GM23338 (cell line): ENCODE data around the gene SLIT1. TPM values are rescaled to one million over a fixed set of nuclear protein-coding genes. Genes with fewer than 3 reads are reported as not detected.

Source experiments
- ATAC-seq: fragments of 200-7000 bp; cut with Tn5 transposase; 3 replicates; pipeline ENCODE4 v1.9.1; 2020
- DNase-seq: peaks from one replicate; pipeline ENCODE4 v3.0.0-alpha.2; 2015; ENCODE audit warnings: low spot score
- H2AFZ ChIP-seq: fragments of 200-600 bp; sonication (generic); 2 replicates; pipeline ENCODE4 v1.8.0; 2016; ENCODE audit warnings: antibody characterized with exemption, mild to moderate bottlenecking, moderate library complexity
- H3F3A ChIP-seq: fragments of 200-600 bp; sonication (generic); replicated peaks from 2 replicates; pipeline ENCODE4 v1.8.0; 2017; ENCODE audit warnings: antibody characterized with exemption, mixed run types, low read depth
- H3K27ac ChIP-seq: fragments of 200-600 bp; sonication (generic); 2 replicates; pipeline ENCODE4 v1.6.1; 2016; ENCODE audit warnings: low read depth
- H3K27me3 ChIP-seq: fragments of 200-600 bp; sonication (generic); 2 replicates; pipeline ENCODE4 v1.8.0; 2016; ENCODE audit warnings: mild to moderate bottlenecking, mixed run types, moderate library complexity; ENCODE audit not compliant: insufficient read depth
- H3K36me3 ChIP-seq: fragments of 200-600 bp; sonication (generic); 2 replicates; pipeline ENCODE4 v1.8.0; 2016; ENCODE audit warnings: mild to moderate bottlenecking; ENCODE audit not compliant: insufficient read depth
- H3K4me1 ChIP-seq: fragments of 200-600 bp; sonication (generic); 2 replicates; pipeline ENCODE4 v1.8.0; 2016; ENCODE audit warnings: mild to moderate bottlenecking, moderate library complexity; ENCODE audit not compliant: insufficient read depth
- H3K4me2 ChIP-seq: fragments of 200-600 bp; sonication (generic); 2 replicates; pipeline ENCODE4 v1.7.1; 2017; ENCODE audit warnings: mixed run types
- H3K4me3 ChIP-seq: fragments of 200-600 bp; sonication (generic); 2 replicates; pipeline ENCODE4 v1.6.1; 2016; ENCODE audit warnings: mixed run types
- H3K79me2 ChIP-seq: fragments of 200-600 bp; sonication (generic); replicated peaks from 2 replicates; pipeline ENCODE4 v1.8.0; 2017; ENCODE audit warnings: mild to moderate bottlenecking; ENCODE audit not compliant: insufficient read depth
- H3K9me2 ChIP-seq: fragments of 200-600 bp; sonication (generic); 2 replicates; pipeline ENCODE4 v1.8.0; 2017; ENCODE audit not compliant: insufficient read depth
- H4K20me1 ChIP-seq: fragments of 200-600 bp; sonication (generic); replicated peaks from 2 replicates; pipeline ENCODE4 v1.8.0; 2017; ENCODE audit warnings: mild to moderate bottlenecking; ENCODE audit not compliant: insufficient read depth
- H3K27ac Mint-ChIP-seq: 2 replicates; pipeline ENCODE4 v1.8.0; 2020; ENCODE audit warnings: inconsistent platforms, mild to moderate bottlenecking, moderate library complexity, mixed read lengths
- H3K27me3 Mint-ChIP-seq: 3 replicates; pipeline ENCODE4 v1.8.0; 2022; ENCODE audit warnings: low read depth, mild to moderate bottlenecking, moderate library complexity, mixed read lengths, inconsistent platforms; ENCODE audit not compliant: insufficient read depth, poor library complexity
- H3K36me3 Mint-ChIP-seq: 3 replicates; pipeline ENCODE4 v1.8.0; 2021; ENCODE audit warnings: low read depth, mild to moderate bottlenecking, inconsistent platforms, moderate library complexity, mixed read lengths
- H3K4me1 Mint-ChIP-seq: 3 replicates; pipeline ENCODE4 v1.8.0; 2020; ENCODE audit warnings: mild to moderate bottlenecking, inconsistent platforms, mixed read lengths
- H3K4me3 Mint-ChIP-seq: 3 replicates; pipeline ENCODE4 v1.8.0; 2021; ENCODE audit warnings: moderate library complexity, mild to moderate bottlenecking, inconsistent platforms, mixed read lengths
- H3K9me3 Mint-ChIP-seq: 3 replicates; pipeline ENCODE4 v1.8.0; 2020; ENCODE audit warnings: moderate library complexity, mild to moderate bottlenecking, inconsistent platforms, mixed read lengths
- CREB1 ChIP-seq: fragments of 250-450 bp; sonication (Bioruptor Pico); IDR thresholded peaks from 2 replicates; pipeline ENCODE4 v1.5.0; 2020; ENCODE audit warnings: low read depth, mild to moderate bottlenecking, moderate library complexity
- EZH2 ChIP-seq: fragments of 200-600 bp; sonication (generic); IDR thresholded peaks from one replicate; pipeline ENCODE4 v1.8.0; 2017; ENCODE audit warnings: antibody characterized with exemption, mild to moderate bottlenecking, low read depth; ENCODE audit not compliant: unreplicated experiment
- EZH2phosphoT487 ChIP-seq: fragments of 200-600 bp; sonication (generic); IDR thresholded peaks from one replicate; pipeline ENCODE4 v1.8.1; 2018; ENCODE audit warnings: antibody characterized with exemption; ENCODE audit not compliant: unreplicated experiment
- JUNB ChIP-seq: IDR thresholded peaks from one replicate; pipeline ENCODE4 v1.6.1; 2016; ENCODE audit warnings: antibody characterized with exemption; ENCODE audit not compliant: unreplicated experiment
- NANOG ChIP-seq: IDR thresholded peaks from 2 replicates; pipeline ENCODE4 v1.6.1; 2016; ENCODE audit warnings: antibody characterized with exemption, borderline replicate concordance
- POLR2AphosphoS5 ChIP-seq: IDR thresholded peaks from 2 replicates; pipeline ENCODE4 v1.6.1; 2016; ENCODE audit warnings: antibody characterized with exemption, low read depth
- STAT1 ChIP-seq: IDR thresholded peaks from one replicate; pipeline ENCODE4 v1.6.1; 2016; ENCODE audit warnings: antibody characterized with exemption; ENCODE audit not compliant: unreplicated experiment
- ZNF114 ChIP-seq: fragments of 250-450 bp; sonication (Bioruptor Pico); IDR thresholded peaks from 2 replicates; pipeline ENCODE4 v1.5.0; 2020; ENCODE audit warnings: mild to moderate bottlenecking, moderate library complexity
- ZNF331 ChIP-seq: fragments of 250-450 bp; sonication (Bioruptor Pico); IDR thresholded peaks from 2 replicates; pipeline ENCODE4 v1.5.0; 2020; ENCODE audit warnings: low read depth, mild to moderate bottlenecking, moderate library complexity
- polyA plus RNA-seq: library from polyadenylated mRNA; unstranded; fragments of >200 nt; fragmentation: Nextera tagmentation; extraction: Ambion mirVana; gene quantifications from 2 replicates; pipeline ENCODE4 v1.2.1, GENCODE V29; 2016
- total RNA-seq: library from RNA; depleted of rRNA; stranded (reverse); fragments of >200 nt; shearing (Covaris generic); gene quantifications from 2 replicates; pipeline ENCODE4 v1.2.3, GENCODE V29; 2014
- TF ChIP-seq, protein P1 (sequence below): fragments of 250-450 bp; sonication (Bioruptor Pico); IDR thresholded peaks from 2 replicates; pipeline ENCODE4 v1.5.0; 2020; ENCODE audit warnings: mild to moderate bottlenecking, moderate library complexity
- TF ChIP-seq, protein P2 (sequence below): IDR thresholded peaks from one replicate; pipeline ENCODE4 v1.6.1; 2018; ENCODE audit warnings: antibody characterized with exemption; ENCODE audit not compliant: unreplicated experiment
- TF ChIP-seq, protein P3 (sequence below), 2 experiments: fragments of 200-600 bp in 1 of 2; sonication (generic) in 1 of 2; conservative IDR thresholded peaks; 2 replicates each; pipeline versions ENCODE4 v1.5.1 to v1.6.1; 2016 to 2017; ENCODE audit warnings: antibody characterized with exemption in 2 of 2, low read depth in 2 of 2, mild to moderate bottlenecking in 2 of 2, moderate library complexity in 1 of 2
- TF ChIP-seq, protein P4 (sequence below): IDR thresholded peaks from 2 replicates; pipeline ENCODE4 v1.6.1; 2016; ENCODE audit warnings: antibody characterized with exemption

SLIT1 gene
- total and polyA plus RNA-seq, 2 experiments from 2014 or later = 0.76 to 1.7 TPM

DNA sequence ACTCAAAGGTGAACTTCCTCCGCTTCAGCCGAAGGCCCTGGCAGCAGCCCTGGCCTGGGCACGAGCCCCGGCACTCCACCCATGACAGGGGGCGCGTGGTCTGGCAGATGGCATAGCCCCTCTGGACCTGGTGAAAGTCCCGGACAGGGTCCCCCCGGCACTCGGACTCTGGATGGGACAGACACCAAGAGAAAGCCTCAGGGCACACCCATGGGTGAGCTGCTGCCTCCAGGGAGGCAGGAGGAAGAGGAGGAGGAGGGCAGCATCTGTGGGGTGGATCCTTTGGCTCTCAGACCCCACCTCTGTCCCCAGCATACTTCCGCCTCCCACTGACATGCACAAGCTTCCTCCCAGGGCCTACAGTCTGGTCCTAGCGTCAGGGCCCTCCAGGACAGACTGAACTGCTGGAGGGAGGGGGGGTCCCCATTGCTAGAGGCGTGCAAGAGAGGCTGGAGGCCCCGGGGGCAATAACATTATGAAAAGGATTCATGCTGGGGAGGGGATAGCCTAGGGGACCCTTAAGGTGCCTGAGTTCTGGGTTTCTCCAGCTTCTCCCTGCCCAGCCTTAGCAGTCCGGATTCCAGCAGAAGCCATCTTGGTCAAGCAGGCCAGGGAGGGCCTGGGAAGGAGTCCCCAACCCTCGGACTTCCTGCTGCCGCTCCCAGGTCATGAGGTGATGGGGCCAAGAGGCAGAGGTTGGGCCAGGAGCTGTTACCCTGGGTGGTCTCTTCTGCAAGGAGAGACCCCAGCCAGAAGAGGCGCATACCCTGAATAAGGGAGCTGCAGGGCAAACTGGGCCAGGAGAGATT, 184.4 kb downstream of the SLIT1 start:
- no peak for DNase-seq
- Histone ChIP-seq H2AFZ (no peak overlapping the region), H4K20me1 (no peaks in the 10 kb centered on the region), H3K79me2 (no peaks in the 10 kb centered on the region), H3K27me3 (no peaks in the 10 kb centered on the region), H3K4me1 (no peaks in the 10 kb centered on the region; the same call in 1 of the 2 replicates), H3K36me3 (no peaks in the 10 kb centered on the region), H3K9me2 (no peaks in the 10 kb centered on the region), H3F3A (no peaks in the 10 kb centered on the region), H3K27ac (no peak overlapping the region), H3K4me2 (no peak overlapping the region), H3K4me3 (no peak overlapping the region)
- Mint-ChIP-seq H3K36me3 (peaks cover under 1% of the 10 kb centered on the region; the same call in 1 of the 3 replicates), H3K27ac (no peak overlapping the region), H3K9me3 (peaks cover under 1% of the 10 kb centered on the region; the same call in 2 of the 3 replicates), H3K4me3 (no peak overlapping the region), H3K27me3 (peaks cover 2% of the 10 kb centered on the region), H3K4me1 (peaks cover 7% of the 10 kb centered on the region)
- no peak for ATAC-seq
- TF ChIP-seq STAT1 (no peak), EZH2 (no peak), ZNF331 (no peak), ZNF114 (CRISPR knock-in tag) (no peak), JUNB (no peak), EZH2phosphoT487 (no peak), POLR2AphosphoS5 (no peak), CREB1 (CRISPR knock-in tag) (no peak), NANOG (no peak)
- TF ChIP-seq, protein P1, sequence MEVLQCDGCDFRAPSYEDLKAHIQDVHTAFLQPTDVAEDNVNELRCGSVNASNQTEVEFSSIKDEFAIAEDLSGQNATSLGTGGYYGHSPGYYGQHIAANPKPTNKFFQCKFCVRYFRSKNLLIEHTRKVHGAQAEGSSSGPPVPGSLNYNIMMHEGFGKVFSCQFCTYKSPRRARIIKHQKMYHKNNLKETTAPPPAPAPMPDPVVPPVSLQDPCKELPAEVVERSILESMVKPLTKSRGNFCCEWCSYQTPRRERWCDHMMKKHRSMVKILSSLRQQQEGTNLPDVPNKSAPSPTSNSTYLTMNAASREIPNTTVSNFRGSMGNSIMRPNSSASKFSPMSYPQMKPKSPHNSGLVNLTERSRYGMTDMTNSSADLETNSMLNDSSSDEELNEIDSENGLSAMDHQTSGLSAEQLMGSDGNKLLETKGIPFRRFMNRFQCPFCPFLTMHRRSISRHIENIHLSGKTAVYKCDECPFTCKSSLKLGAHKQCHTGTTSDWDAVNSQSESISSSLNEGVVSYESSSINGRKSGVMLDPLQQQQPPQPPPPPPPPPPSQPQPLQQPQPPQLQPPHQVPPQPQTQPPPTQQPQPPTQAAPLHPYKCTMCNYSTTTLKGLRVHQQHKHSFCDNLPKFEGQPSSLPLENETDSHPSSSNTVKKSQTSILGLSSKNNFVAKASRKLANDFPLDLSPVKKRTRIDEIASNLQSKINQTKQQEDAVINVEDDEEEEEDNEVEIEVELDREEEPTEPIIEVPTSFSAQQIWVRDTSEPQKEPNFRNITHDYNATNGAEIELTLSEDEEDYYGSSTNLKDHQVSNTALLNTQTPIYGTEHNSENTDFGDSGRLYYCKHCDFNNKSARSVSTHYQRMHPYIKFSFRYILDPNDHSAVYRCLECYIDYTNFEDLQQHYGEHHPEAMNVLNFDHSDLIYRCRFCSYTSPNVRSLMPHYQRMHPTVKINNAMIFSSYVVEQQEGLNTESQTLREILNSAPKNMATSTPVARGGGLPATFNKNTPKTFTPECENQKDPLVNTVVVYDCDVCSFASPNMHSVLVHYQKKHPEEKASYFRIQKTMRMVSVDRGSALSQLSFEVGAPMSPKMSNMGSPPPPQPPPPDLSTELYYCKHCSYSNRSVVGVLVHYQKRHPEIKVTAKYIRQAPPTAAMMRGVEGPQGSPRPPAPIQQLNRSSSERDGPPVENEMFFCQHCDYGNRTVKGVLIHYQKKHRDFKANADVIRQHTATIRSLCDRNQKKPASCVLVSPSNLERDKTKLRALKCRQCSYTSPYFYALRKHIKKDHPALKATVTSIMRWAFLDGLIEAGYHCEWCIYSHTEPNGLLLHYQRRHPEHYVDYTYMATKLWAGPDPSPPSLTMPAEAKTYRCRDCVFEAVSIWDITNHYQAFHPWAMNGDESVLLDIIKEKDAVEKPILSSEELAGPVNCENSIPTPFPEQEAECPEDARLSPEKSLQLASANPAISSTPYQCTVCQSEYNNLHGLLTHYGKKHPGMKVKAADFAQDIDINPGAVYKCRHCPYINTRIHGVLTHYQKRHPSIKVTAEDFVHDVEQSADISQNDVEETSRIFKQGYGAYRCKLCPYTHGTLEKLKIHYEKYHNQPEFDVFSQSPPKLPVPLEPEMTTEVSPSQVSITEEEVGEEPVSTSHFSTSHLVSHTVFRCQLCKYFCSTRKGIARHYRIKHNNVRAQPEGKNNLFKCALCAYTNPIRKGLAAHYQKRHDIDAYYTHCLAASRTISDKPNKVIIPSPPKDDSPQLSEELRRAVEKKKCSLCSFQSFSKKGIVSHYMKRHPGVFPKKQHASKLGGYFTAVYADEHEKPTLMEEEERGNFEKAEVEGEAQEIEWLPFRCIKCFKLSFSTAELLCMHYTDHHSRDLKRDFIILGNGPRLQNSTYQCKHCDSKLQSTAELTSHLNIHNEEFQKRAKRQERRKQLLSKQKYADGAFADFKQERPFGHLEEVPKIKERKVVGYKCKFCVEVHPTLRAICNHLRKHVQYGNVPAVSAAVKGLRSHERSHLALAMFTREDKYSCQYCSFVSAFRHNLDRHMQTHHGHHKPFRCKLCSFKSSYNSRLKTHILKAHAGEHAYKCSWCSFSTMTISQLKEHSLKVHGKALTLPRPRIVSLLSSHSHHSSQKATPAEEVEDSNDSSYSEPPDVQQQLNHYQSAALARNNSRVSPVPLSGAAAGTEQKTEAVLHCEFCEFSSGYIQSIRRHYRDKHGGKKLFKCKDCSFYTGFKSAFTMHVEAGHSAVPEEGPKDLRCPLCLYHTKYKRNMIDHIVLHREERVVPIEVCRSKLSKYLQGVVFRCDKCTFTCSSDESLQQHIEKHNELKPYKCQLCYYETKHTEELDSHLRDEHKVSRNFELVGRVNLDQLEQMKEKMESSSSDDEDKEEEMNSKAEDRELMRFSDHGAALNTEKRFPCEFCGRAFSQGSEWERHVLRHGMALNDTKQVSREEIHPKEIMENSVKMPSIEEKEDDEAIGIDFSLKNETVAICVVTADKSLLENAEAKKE = no peak
- TF ChIP-seq, protein P2, sequence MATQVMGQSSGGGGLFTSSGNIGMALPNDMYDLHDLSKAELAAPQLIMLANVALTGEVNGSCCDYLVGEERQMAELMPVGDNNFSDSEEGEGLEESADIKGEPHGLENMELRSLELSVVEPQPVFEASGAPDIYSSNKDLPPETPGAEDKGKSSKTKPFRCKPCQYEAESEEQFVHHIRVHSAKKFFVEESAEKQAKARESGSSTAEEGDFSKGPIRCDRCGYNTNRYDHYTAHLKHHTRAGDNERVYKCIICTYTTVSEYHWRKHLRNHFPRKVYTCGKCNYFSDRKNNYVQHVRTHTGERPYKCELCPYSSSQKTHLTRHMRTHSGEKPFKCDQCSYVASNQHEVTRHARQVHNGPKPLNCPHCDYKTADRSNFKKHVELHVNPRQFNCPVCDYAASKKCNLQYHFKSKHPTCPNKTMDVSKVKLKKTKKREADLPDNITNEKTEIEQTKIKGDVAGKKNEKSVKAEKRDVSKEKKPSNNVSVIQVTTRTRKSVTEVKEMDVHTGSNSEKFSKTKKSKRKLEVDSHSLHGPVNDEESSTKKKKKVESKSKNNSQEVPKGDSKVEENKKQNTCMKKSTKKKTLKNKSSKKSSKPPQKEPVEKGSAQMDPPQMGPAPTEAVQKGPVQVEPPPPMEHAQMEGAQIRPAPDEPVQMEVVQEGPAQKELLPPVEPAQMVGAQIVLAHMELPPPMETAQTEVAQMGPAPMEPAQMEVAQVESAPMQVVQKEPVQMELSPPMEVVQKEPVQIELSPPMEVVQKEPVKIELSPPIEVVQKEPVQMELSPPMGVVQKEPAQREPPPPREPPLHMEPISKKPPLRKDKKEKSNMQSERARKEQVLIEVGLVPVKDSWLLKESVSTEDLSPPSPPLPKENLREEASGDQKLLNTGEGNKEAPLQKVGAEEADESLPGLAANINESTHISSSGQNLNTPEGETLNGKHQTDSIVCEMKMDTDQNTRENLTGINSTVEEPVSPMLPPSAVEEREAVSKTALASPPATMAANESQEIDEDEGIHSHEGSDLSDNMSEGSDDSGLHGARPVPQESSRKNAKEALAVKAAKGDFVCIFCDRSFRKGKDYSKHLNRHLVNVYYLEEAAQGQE = no peak
- TF ChIP-seq, protein P3, sequence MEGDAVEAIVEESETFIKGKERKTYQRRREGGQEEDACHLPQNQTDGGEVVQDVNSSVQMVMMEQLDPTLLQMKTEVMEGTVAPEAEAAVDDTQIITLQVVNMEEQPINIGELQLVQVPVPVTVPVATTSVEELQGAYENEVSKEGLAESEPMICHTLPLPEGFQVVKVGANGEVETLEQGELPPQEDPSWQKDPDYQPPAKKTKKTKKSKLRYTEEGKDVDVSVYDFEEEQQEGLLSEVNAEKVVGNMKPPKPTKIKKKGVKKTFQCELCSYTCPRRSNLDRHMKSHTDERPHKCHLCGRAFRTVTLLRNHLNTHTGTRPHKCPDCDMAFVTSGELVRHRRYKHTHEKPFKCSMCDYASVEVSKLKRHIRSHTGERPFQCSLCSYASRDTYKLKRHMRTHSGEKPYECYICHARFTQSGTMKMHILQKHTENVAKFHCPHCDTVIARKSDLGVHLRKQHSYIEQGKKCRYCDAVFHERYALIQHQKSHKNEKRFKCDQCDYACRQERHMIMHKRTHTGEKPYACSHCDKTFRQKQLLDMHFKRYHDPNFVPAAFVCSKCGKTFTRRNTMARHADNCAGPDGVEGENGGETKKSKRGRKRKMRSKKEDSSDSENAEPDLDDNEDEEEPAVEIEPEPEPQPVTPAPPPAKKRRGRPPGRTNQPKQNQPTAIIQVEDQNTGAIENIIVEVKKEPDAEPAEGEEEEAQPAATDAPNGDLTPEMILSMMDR (conservative IDR thresholded peaks at IDR 0.05; ENCODE audit: low read depth in 2 of 2) = no peak
- TF ChIP-seq, protein P4, sequence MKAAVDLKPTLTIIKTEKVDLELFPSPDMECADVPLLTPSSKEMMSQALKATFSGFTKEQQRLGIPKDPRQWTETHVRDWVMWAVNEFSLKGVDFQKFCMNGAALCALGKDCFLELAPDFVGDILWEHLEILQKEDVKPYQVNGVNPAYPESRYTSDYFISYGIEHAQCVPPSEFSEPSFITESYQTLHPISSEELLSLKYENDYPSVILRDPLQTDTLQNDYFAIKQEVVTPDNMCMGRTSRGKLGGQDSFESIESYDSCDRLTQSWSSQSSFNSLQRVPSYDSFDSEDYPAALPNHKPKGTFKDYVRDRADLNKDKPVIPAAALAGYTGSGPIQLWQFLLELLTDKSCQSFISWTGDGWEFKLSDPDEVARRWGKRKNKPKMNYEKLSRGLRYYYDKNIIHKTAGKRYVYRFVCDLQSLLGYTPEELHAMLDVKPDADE = no peak
